ENCODE data around the gene ABCE1. TPM values are rescaled to one million over a fixed set of nuclear protein-coding genes. Genes with fewer than 3 reads are reported as not detected.

The ABCE1 gene
- total and polyA plus RNA-seq, 2 donors (not counting 1 experiment from before 2014, with no cell fraction given) = 31.3 to 46.2 TPM

DNA sequence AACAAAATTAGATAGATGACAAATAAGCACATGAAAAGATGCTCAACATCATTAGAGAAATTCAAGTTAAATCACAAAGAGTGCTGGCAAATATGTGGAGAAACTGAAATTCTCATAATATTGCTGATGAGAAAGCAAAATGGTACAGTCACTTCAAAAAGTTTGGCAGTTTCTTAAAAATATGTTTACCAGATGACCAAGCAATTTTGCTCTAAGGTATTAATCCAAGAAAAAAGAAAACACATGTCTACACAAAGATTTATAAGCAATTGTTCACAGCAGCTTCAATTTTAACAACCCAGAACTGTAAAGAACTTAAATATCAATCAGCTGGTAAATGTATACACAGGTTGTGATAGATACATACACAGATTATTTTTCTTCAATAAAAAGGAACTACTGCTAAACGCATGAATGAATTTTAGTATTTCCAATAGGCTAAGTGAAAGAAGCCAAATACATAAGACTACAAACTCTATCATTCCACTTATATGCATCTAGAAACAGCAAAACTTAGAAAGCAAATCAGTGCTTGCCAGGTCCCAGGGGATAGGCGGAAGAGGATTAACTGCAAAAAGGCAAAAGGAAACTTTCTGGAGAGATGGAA, 70.6 kb downstream of the ABCE1 start:
- H4K20me1 ChIP-seq (ENCODE audit: control insufficient read depth, insufficient read depth, low read length, poor library complexity, severe bottlenecking) = peaks cover 3% of the 10 kb centered on the region
- no peaks in the 10 kb centered on the region for H3K9me3 ChIP-seq (ENCODE audit: control extremely low read depth in 1 of 3, control insufficient read depth in 2 of 3, insufficient read depth in 1 of 3, low read length in 2 of 3)
- no peak overlapping the region for H3K27ac ChIP-seq (ENCODE audit: low read length in 2 of 2)
- H3K4me1 ChIP-seq (ENCODE audit: control insufficient read depth in 2 of 2, insufficient read depth in 2 of 2, low read length in 2 of 2) = peaks cover 0 to 3% of the 10 kb centered on the region in 2 donors
- intact Hi-C loops (cut with micrococcal nuclease) = no loop called here
- ATAC-seq (ENCODE audit: low read depth) (no peak), DNase-seq (peak; percentile 14)
- no peak overlapping the region for H3K4me2 ChIP-seq (replicated peaks; ENCODE audit: low read depth, low read length, poor library complexity, severe bottlenecking)
- no peak overlapping the region for H3K27ac Mint-ChIP-seq
- H3K27me3 ChIP-seq (replicated peaks in 1 of 4; ENCODE audit: control extremely low read depth in 1 of 4, control insufficient read depth in 3 of 4, insufficient read depth in 4 of 4, low read length in 3 of 4) = no peaks in the 10 kb centered on the region
- H3K27me3 Mint-ChIP-seq = no peaks in the 10 kb centered on the region
- peaks cover 34% of the 10 kb centered on the region for H3K79me2 ChIP-seq (ENCODE audit: control insufficient read depth, insufficient read depth, low read length)
- no peak overlapping the region for H2AFZ ChIP-seq (ENCODE audit: insufficient read depth, low read depth, low read length, poor library complexity, severe bottlenecking)
- no peak overlapping the region for H3K9ac ChIP-seq (ENCODE audit: low read length)
- no peak overlapping the region for H3K4me3 ChIP-seq (ENCODE audit: control extremely low read depth in 1 of 5, extremely low read depth in 1 of 5, insufficient read depth in 1 of 5, low read depth in 2 of 5, low read length in 4 of 5)
- CTCF ChIA-PET = no interaction called here
- H3K4me1 Mint-ChIP-seq = peaks cover 16% of the 10 kb centered on the region
- no peaks in the 10 kb centered on the region for H3K9me3 Mint-ChIP-seq (ENCODE audit: insufficient read depth)
- no peak overlapping the region for H3K4me3 Mint-ChIP-seq
- no peak for TF ChIP-seq EZH2 (IDR thresholded peaks at IDR 0.05; ENCODE audit: borderline replicate concordance, insufficient read depth, low read depth, low read length, poor library complexity, severe bottlenecking)
- TF ChIP-seq CTCF (IDR thresholded peaks at IDR 0.05) = no peak
- POLR2A ChIA-PET = no interaction called here
- no CpG with 5 or more reads among the region's 2 CpGs for WGBS (ENCODE audit: insufficient coverage)
- H3K36me3 ChIP-seq (replicated peaks in 1 of 2; ENCODE audit: control extremely low read depth in 1 of 2, control insufficient read depth in 1 of 2, extremely low read depth in 1 of 2, insufficient read depth in 2 of 2, low read length in 1 of 2) = peaks cover 15 to 49% of the 10 kb centered on the region in 2 experiments

DNA sequence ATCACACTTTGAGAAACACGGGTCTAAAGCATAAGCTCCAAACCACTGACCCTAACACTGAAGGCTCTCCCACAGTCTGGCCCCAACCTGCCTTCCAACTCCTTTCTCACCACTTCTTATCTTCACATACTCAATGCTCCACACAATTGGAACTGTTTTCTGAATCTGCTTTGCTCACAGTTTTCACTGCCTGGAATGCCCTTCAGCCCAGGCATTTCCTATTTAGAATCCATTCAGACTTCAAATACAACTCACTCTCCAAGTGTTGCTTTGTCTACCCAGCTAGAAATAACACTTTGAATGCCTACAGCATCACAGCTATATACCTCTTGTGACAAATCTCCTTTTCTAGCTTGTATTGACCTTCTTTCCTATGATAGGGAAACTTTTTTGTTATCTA, 72.1 kb downstream of the ABCE1 start:
- H3K79me2 ChIP-seq (ENCODE audit: control insufficient read depth, insufficient read depth, low read length) = peaks cover 49% of the 10 kb centered on the region
- POLR2A ChIA-PET = no interaction called here

More for the DNA sequence above, 72.1 kb downstream of the ABCE1 start:
- Histone ChIP-seq H3K27ac (ENCODE audit: low read length in 2 of 2) (no peak overlapping the region), H3K36me3 (replicated peaks in 1 of 2; ENCODE audit: control extremely low read depth in 1 of 2, control insufficient read depth in 1 of 2, extremely low read depth in 1 of 2, insufficient read depth in 2 of 2, low read length in 1 of 2) (peaks cover 16 to 53% of the 10 kb centered on the region in 2 experiments), H3K4me1 (ENCODE audit: control insufficient read depth in 2 of 2, insufficient read depth in 2 of 2, low read length in 2 of 2) (peaks cover 0 to 3% of the 10 kb centered on the region in 2 donors), H4K20me1 (ENCODE audit: control insufficient read depth, insufficient read depth, low read length, poor library complexity, severe bottlenecking) (peaks cover 7% of the 10 kb centered on the region), H3K4me2 (replicated peaks; ENCODE audit: low read depth, low read length, poor library complexity, severe bottlenecking) (no peak overlapping the region), H3K9ac (ENCODE audit: low read length) (no peak overlapping the region), H3K4me3 (ENCODE audit: control extremely low read depth in 1 of 5, extremely low read depth in 1 of 5, insufficient read depth in 1 of 5, low read depth in 2 of 5, low read length in 4 of 5) (no peak overlapping the region), H3K9me3 (ENCODE audit: control extremely low read depth in 1 of 3, control insufficient read depth in 2 of 3, insufficient read depth in 1 of 3, low read length in 2 of 3) (no peaks in the 10 kb centered on the region), H3K27me3 (replicated peaks in 1 of 4; ENCODE audit: control extremely low read depth in 1 of 4, control insufficient read depth in 3 of 4, insufficient read depth in 4 of 4, low read length in 3 of 4) (no peaks in the 10 kb centered on the region), H2AFZ (ENCODE audit: insufficient read depth, low read depth, low read length, poor library complexity, severe bottlenecking) (no peak overlapping the region)
- intact Hi-C loops (cut with micrococcal nuclease) = loop anchor here (10.0 kb wide), 1 partner anchor 765 kb away; the partner anchor contains the start of gene ZNF827
- no peak for DNase-seq
- CTCF ChIA-PET = interaction anchor here (0.7 to 1.6 kb wide), 2 partner anchors 8 to 14 kb away, joined by 3 to 8 read pairs; no protein-coding TSS in a partner anchor
- no CpG with 5 or more reads among the region's 1 CpG for WGBS (ENCODE audit: insufficient coverage)
- H3K4me3 Mint-ChIP-seq = no peak overlapping the region
- no peaks in the 10 kb centered on the region for H3K27me3 Mint-ChIP-seq
- H3K4me1 Mint-ChIP-seq = peaks cover 24% of the 10 kb centered on the region
- H3K9me3 Mint-ChIP-seq (ENCODE audit: insufficient read depth) = no peaks in the 10 kb centered on the region
- ATAC-seq (ENCODE audit: low read depth) = no peak
- no peak for TF ChIP-seq CTCF (IDR thresholded peaks at IDR 0.05)
- TF ChIP-seq EZH2 (IDR thresholded peaks at IDR 0.05; ENCODE audit: borderline replicate concordance, insufficient read depth, low read depth, low read length, poor library complexity, severe bottlenecking) = no peak
- H3K27ac Mint-ChIP-seq = no peak overlapping the region

Measured in B cell (primary cell).